ENCODE results near the gene CEBPA.
A peak's percentile ranks its signal among the peaks of the same experiment; 100 is the strongest.

Gene CEBPA

DNA sequence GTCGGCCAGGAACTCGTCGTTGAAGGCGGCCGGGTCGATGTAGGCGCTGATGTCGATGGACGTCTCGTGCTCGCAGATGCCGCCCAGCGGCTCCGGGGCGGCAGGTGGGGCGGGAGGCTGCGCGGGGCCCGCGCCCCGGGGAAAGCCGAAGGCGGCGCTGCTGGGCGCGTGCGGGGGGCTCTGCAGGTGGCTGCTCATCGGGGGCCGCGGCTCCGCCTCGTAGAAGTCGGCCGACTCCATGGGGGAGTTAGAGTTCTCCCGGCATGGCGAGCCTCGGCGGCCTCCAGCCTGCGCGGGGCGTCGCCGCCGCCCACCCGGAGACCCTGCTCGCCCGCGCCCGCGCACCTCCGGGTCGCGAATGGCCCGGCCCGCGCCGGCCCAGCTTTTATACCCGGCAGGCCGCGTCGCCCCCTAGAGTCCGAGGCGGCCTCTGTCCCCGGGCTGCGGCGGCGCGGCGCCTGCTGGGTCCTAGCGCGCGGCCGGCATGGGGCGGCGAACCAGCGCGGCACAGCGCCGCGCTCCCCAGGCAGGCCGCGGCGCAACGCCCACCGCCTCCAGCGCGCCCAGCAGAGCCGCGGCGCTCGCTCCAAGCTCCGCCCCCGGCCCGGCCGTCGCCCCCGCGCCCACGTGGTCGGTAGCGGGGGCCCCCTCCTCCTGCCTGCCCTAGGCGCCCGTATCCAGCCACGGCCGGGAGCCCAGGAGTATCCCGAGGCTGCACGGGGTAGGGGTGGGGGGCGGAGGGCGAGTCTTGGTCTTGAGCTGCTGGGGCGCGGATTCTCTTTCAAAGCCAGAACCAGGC is at the start of gene CEBPA:
Gene CEBPA (minus strand): TSS at position 360 of the 799 bp plus-strand sequence. CDS start 120 bp downstream, at position 240.
- DNase-seq (ENCODE audit: low read depth), result peak; percentile 12

DNA sequence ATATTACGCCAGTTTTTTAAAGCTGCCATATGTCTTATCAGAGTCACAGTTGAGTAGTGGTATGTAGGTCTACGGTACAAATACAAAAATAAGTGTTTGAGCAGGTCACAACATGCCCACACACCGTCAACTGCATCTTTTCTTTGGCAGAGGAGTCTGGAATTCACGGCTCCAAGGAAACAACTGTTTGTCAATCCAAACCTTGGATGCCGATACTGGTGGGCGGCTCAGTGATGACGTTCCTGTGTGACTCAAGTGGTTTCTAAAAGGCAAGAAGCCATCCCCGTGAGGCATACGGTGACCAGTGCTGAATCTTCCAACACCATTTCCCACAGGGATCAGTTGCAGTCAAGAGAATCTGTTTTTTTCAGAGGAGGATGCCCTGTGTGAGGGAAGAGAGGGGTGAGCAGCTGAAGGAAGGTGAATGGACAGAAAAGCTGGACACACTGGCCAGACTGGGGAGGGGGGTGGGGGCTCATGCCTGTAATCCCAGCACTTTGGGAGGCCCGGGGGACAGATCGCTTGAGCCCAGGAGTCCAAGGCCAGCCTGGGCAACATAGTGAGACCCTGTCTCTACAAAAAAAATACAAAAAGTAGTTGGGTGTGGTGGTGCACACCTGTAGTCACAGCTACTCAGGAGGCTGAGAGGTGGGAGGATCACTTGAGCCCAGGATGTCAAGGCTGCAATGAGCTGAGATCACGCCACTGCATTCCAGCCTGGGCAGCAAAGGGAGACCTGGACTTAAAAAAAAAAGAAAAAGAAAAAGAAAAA is 48.4 kb upstream of the CEBPA start:
- DNase-seq (ENCODE audit: low read depth), result no peak

DNA sequence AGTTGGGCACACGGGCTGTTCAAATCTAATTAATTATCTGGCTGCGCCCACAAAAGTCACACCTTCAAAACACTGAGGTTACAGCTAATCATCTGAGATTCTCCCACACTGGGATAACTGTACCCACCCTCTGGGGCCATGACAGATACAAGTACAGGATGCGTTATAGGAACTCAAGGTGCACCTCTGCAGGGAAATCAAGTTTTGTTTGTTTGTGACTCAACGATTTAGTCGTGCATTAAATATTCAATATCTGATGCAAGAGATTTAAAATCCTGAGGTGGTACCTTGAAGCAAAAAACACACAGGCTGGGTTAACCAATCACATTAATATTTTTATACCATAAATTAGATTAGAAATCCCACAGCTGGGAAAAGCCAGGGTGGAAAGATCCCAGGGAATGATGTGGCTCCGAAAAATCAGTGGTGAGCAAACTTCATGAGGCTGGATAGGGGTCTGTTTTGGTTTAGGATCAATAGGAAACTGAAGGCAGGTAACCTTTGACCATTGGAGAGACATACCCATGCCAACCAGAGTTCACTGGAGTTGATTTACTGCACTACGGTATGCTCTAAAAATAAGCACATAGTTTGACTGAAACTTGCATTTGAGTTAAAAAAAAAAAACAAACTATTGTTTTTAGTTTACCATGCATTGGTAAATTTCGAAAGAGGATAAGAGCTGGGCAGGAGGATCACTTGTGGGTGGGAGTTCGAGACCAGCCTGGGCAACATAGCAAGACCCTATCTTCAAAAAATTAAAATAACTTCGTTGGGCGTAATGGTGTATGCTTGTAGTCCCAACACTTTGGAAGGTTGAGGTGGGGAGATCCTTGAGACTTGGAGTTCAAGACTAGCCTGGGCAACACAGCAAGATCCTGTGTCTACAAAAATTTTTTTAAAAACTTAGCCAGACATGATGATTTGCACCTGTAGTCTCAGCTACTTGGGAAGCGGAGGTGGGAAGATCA is 47.3 kb upstream of the CEBPA start:
- DNase-seq (ENCODE audit: low read depth), result no peak

DNA sequence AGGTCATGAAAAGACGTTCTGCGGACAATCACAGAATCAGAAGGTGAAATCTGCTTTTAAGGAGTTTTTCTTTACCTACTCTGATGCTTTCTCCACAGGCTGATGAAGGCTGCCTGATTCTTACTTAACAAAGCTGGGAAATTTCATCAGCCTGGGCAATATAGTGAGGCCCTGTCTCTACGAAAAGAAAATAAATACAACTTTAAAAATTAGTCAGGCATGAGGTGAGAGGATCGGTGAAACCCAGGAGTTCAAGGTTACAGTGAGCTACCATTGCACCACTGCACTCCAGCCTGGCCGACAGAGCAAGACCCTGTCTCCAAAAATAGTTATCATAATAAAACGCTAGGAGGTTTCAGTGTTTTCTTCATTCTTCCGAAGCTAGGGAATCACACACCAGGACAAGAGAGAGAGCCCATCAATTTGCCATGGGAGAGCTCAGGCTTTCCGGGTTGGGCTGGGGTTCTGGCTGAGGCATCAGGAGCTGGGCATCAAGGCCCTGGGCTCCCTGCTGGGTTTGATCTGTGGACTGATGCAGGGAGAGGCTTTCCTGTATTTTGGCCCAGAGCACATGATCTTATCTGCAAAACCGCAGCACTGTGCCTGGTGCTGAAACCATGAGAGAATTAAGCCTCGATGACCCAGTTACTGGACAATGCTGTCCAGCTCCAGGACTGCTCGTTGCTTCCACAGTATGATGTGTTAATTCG is 46.1 kb upstream of the CEBPA start:
- no peak for DNase-seq (ENCODE audit: low read depth)

DNA sequence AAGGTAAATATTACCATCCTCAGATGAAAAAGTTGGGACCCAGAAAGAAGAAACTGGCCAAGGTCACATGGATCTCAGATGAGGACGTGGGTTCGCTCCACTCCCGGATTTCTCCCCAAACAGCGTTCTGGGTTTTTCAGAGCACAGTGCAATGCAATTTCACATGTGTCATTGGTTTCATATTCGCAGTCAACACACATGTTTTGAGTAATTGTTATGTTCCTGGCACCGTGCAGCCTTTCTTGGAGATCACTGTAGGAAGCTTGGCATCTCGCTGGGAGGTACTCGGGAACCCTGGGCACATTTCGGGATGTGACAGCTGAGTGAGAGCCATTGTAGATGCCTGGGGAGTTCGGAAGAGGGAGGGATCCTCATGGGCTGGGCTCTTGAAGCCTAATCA is 45.0 kb upstream of the CEBPA start:
- DNase-seq (ENCODE audit: low read depth), result no peak

DNA sequence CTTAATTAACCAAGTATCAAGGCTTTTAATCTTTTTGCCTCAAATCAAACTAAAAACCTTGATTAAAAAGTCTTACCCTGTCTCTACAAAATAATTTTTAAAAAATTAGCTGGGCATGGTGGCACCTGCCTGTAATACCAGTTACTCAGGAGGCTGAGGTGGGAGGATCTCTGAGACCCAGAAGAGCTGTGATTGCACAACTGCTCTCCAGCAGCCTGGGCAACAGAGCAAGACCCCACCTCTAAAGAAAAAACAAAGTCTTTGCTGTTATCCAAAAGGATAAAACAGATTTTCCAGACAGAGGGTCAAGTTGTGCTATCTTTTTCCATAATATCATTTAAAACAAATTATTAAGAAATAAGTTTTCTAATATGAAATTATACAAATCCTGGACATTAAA is 44.3 kb upstream of the CEBPA start:
- DNase-seq (ENCODE audit: low read depth), result no peak

DNA sequence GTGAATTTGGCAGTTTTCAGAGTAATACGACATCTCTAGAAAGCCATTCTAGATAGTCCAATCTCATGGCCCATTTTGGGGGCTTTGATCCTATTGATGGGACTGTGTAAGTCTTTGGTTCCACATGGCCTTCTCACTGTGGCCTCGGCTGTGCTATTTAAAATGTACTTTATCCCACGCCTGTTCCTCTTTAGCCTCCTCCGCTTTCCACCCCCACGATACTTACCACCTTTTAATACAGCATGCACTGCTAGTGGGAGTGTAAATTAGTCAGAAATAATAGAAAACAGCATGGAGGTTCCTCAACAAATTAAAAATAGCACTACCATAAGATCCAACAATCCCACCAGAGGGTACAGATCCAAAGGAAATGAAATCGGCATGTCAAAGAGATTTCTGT is 42.8 kb upstream of the CEBPA start:
- DNase-seq (ENCODE audit: low read depth), result no peak

DNA sequence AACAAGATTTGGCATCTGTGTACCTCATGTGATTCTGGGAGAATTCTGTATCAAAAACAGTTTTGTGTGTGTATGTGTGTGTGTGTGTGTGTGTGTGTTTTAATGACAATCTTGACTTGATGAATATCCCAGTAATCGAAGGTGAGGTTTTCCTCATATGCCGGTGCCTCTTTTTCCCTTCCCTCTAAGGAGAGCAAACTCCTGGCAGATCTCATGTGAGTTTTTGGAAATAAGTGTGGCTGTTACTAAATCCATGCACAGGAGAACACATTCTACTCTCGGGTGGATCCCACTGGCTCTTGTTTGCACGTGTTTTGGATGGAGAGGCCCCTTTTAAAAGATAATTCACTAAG is 42.2 kb upstream of the CEBPA start:
- DNase-seq (ENCODE audit: low read depth), result no peak

DNA sequence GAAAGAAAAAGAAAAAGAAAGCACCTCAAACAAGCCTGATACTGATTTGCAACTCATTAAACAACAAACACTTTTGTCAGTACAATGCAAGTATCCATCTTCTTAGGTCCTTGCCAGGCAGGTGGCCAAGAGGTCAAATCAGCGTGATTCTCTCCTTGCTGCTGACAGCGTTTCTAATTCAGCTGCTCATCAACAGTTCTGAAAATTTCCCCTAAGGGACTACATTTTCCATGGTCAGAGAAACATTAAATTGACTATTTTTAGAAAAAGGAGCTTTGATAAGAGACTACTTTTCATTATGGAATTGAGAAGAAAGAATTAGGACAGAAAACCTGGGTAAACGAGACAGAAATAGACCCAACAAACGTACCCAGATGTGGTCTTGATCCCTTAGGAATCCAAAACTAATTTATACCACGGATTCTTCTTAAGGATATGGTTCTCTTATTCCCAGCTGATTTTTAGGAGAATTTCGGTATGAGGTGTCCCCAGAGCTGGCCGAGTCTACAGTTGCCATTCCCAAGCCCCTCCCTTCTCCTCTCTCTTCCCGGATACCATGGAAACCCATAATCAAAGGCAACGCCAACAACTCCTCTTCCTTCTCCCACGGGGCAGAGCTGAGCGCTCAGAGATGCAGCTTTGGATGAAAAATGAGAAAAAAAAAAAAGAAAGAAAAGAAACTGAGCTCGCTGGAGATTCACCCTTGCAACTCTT is 41.7 kb upstream of the CEBPA start:
- DNase-seq (ENCODE audit: low read depth), result no peak

DNA sequence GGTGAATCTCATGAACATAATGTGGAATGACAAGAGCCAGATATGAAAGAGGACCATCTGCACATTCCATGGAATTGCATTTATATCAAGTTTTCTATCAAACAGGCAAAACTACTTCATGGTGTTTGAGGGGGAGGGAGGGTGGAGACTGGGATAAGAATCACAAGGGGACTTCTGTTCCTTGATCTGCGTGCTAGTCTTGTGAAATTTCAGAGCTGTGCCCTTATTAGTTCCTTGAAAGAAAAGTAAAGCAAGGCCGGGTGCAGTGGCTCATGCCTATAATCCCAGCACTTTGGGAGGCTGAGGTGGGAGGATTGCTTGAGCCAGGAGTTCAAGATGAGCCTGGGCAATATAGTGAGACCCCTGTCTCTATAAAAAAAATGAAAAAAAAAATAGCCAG is 41.0 kb upstream of the CEBPA start:
- DNase-seq (ENCODE audit: low read depth), result no peak

DNA sequence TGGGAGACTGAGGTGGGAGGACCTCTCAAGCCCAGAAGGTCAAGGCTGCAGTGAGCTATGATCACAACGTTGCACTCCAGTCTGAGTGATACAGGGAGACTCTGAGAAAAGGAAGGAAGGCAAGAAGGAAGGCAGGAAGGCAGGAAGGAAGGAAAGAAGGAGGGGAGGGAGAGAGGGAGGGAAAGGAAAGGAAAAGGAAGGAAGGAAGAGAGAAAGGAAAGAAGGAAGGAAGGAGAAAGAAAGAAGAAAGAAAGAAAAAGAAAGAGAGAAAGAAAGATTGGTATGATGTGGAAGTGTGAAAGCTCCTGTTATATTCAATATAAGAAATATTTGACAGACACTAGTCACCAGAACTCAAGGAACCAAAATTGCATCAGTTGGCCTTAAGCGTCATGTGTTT is 38.7 kb upstream of the CEBPA start:
- no peak for DNase-seq (ENCODE audit: low read depth)

DNA sequence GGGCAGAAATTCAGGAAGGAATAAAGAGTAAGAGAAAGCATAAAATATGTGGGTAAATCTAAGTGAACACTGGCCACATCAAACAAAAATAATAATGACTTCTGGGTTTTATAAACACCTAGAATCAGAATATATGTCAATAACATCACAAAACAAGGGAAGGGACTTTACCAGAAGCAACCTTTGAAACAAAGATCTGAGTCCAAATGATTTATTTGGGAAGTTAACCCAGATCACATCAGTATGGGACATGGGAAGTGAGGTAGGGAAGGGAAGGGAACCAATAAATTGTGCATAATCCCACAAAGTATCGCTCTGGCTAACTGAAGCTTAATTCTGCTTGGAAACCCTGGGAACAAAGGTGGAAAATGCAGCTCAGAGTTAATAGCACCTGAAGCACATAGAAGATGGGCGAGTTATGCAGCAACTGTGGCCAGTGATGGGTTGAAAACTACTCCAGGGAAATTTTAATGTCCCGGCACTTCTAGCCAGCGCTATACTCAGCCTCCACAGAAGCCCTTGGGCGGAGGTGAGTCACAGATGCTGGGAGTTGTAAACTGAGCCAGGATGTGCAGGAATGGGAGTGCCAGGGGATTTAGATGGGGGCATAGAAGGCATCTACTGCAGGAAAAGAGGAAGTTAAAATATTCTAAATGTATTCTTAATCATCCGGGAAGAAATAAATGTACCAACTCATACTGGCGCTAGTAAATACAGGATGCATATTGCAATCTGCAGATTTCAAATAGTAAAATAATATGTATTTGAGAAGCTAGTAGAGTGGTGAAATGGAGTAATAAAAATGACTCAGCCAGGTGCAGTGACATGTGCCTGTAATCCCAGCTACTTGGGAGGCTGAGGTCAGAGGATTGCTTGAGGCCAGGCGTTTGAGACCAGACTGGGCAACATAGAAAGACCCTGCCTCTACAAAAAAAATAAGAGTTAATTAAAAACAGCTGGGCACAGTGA is 37.0 kb upstream of the CEBPA start:
- DNase-seq (ENCODE audit: low read depth), result no peak

DNA sequence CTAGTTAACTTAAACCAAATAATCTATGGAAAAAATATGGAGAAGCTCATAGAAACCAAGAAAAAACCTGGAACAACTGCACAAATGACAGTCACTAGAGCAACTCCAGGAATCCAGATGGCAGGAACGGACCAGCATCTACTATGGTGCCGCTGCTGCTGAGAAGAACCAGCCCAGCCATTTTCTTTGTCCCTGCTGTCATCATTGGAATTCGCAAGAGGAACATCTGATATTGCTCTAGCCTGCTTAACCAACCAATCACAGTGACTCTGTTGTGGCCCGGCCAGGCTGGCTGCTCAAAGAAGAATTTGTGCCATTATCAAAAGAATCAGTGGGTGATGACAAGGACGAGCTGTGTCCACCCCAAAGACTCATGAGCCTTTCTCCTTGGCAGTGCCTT is 33.1 kb upstream of the CEBPA start:
- DNase-seq (ENCODE audit: low read depth), result no peak

DNA sequence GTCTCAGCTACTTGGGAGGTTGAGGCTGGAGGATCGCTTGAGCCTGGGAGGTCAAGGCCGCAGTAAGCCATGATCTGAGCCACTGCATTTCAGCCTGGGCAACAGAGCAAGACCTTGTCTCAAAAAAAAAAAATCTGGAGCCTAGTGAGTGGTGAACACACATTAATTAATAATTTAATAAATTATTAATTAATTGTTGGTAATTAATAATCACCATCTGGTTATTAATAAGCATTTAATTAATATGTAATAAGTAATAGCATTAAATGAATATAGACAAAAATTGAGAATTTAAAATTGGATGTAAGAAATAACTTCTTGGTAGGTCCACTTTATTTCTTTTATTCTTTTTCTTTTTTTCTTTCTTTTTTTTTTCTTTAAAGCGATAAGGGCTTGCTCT is 31.9 kb upstream of the CEBPA start:
- no peak for DNase-seq (ENCODE audit: low read depth)

DNA sequence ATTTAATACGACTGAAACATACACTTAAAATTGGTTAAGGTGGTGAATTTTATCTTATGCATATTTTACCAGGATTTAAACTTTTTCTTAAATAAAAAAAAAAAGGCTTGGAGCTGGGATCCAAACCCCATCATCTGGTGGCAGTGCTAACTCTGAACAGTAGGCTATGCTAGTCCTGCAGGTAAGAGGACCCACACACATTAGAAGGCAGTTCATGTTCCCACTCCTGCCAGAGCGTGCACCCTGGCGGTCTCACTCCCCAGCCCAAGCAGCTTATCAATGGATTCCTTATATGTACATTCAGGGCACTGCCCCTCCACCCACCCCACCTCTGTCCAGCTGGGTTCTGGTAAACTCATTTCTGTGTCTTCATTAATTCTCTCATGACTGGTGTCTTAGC is 31.3 kb upstream of the CEBPA start:
- DNase-seq (ENCODE audit: low read depth), result no peak

DNA sequence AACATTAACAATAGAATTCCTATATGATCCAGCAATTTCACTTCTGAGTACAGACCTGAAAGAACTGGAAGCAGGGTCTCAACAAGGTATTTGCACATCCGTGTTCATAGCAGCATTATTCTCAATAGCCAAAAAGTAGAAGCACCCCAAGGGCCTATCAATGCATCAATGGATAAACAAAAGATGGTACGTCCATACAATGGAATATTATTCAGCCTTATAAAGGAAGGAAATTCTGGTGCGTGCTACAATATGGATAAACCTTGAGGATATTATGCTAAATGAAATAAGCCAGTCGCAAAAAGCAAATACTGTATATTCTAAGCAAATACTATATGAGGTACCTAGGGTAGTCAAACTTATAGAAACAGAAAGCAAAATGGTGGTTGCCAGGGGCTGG is 30.8 kb upstream of the CEBPA start:
- DNase-seq (ENCODE audit: low read depth), result no peak

DNA sequence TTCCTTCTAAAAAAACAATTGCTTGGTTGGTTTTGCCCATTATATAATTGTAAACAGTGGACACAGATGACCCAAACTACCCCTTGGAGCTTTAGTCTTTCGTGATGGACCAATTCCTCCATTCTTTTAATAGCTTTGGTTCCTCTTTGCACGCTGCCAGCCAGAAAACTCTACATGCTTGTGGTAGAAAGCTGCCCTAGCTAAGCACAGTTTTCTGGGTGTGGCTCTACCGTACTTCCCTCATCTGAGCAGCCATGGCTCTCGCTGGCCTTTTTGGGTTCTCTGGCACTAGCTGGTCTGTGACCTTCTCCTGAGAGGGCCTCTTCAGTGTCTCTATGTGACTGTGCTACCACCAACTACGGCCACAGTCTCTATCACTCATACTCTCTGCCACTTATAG is 29.9 kb upstream of the CEBPA start:
- no peak for DNase-seq (ENCODE audit: low read depth)

DNA sequence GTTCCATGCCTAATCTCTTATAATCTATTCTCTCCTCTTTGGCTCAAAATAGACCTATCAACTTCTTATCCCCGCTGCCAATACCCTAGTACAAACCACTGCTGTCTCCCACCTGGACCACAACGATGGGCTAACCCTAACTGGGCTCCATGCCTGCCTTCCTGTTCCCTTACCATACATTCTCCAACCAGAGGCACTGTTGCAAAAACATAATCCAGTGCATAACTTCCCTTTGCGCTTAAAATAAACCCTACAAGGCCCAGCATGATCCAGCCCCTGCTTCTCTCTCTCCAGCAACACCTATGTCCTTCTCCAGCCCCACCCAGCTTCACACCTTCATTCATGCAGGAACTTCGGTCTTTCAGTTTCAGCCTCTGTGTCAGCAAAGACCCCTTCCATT is 27.4 kb upstream of the CEBPA start:
- DNase-seq (ENCODE audit: low read depth), result no peak

DNA sequence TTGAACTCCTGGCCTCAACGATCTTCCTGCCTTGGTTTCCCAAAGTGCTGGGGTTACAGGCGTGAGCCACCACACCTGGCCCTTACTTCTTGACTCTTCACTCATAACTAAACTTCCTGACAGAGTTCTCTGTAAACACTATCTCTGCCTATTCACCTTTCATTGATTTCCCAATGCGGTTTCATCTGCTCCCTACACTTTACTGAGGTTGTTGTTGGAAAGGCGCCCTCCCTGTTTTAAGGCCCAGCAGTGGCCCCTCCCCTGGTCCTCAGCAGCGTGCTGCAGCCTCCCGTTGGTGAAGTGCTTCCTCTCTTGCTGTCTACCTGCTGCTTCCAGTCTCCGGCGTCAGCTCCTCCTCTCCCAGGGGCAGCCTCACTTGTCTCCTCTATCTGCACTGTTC is 26.7 kb upstream of the CEBPA start:
- no peak for DNase-seq (ENCODE audit: low read depth)

DNA sequence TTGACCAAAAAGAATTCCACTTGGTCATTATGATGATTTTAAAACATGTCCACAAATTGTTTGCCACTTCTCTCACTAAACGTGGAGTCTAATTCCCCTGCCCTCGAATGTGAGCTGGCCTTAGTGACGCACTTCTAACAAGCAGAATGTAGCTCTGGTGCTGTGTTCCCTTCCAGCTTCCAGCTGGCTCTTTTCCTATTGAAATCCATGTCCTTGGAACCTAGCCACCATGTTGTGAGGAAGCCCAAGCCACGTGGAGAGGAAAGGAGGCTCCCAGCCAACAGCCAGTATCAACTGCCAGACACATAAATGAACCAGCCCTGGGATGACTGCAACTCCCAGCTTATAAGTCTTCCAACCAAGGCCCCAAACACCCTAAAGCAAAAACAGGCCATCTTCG is 23.6 kb upstream of the CEBPA start:
- no peak for DNase-seq (ENCODE audit: low read depth)
